ENCODE results near the gene MYBPH.

GRCh38 chr1:203129501-203130231, 46.0 kb downstream of the MYBPH start:
- TF ChIP-seq, protein P1, sequence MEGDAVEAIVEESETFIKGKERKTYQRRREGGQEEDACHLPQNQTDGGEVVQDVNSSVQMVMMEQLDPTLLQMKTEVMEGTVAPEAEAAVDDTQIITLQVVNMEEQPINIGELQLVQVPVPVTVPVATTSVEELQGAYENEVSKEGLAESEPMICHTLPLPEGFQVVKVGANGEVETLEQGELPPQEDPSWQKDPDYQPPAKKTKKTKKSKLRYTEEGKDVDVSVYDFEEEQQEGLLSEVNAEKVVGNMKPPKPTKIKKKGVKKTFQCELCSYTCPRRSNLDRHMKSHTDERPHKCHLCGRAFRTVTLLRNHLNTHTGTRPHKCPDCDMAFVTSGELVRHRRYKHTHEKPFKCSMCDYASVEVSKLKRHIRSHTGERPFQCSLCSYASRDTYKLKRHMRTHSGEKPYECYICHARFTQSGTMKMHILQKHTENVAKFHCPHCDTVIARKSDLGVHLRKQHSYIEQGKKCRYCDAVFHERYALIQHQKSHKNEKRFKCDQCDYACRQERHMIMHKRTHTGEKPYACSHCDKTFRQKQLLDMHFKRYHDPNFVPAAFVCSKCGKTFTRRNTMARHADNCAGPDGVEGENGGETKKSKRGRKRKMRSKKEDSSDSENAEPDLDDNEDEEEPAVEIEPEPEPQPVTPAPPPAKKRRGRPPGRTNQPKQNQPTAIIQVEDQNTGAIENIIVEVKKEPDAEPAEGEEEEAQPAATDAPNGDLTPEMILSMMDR (IDR thresholded peaks at IDR 0.05; ENCODE audit: low read depth, low read length) = no peak
- no peak for TF ChIP-seq EZH2phosphoT487 (IDR thresholded peaks at IDR 0.05; ENCODE audit: low read depth)
